GM19043 (cell line): ENCODE results near the gene ADCY5.

Experiments used
- ATAC-seq: cut with Tn5 transposase; IDR thresholded peaks from one replicate; pipeline ENCODE4 v1.9.1; 2021; ENCODE audit warnings: low read depth; ENCODE audit not compliant: unreplicated experiment

The ADCY5 gene

GRCh38 chr3:123389628-123389918 is 59.3 kb downstream of the ADCY5 start:
- no peak for ATAC-seq

DNA sequence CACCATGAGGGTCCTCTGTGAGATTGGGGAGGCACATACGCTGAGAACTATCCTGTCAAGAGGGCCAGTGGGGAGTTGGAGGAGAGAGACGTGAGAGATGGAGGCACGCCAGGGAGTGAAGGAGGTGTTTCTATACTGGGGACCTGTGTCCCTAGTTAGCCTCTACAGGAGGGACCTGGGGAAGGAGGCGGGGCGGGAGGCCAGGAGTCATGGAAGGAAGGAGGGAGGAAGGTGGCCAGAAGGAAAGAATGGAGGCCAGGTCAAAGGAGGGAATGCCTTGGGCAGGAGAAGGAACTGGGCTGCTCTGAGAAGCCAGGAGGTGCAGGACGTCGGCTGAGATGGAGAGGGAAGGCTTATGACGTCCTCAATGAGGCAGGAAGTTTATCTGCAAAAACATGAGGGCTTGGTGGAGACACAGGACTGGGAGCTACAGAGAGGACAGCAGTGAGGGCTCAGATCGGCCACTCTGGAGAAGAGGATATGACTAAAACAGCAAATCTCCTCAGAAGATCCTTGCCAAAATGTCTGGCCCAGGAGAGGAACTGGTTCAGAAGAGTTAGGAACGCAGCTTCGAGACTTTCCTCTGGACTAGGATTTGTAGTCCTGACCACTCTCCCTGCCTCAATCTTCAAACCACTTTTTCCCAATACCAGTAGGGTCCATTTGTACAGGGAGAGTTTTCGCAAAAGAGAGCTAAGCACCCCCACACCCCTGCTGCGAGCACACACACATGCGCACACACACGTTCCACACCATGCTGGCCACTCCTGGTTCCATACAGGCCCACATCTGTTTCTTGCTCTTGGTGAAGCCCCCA is 59.9 kb downstream of the ADCY5 start:
- no peak for ATAC-seq

DNA sequence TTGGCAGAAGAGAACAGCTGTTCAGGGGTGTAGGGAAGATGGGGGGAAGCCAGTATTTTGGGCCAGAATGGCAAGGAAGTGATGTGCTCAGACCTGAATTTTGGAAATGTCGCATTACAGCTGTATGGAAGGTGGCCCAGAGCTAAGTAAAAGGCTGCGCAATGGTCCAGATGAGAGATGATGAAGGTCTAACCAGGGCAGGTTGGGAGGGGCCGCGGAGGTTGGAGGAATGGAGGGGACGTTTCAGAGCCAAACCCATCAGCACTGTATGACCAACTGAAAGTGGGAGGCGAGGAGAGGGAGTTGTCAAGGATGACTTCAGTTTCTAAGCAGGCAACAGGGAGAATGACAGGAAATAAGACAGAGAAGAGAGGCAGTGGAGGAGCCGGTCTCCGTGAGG is 60.8 kb downstream of the ADCY5 start:
- no peak for ATAC-seq

GRCh38 chr3:123387532-123387931 is 61.4 kb downstream of the ADCY5 start:
- ATAC-seq = no peak

DNA sequence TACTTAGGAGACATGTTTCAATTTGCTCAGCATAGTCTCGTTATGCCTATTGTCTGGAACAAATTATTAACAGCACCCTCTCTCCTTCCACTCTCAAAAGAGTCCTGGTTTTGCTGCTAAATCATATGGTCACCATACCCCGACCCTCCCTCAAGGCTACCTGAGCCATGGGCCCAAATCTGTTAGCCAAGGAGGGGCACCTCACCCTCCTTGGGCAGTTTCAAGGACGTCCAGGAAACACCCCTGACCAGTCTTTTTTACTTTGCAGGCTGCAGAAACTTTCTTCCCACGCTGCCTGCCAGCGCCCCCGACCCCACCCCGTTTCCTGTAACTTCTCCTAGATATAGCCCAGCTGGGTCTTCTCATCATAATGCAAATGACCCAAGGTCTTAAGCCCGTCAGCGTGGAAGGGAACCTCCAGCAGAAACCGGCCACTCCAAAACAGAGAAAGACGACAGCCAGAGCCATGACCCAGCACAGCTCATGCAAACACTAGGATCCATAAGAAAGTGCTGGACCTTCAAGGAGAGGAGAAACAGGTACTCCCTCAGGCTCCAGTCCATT is 62.3 kb downstream of the ADCY5 start:
- no peak for ATAC-seq

DNA sequence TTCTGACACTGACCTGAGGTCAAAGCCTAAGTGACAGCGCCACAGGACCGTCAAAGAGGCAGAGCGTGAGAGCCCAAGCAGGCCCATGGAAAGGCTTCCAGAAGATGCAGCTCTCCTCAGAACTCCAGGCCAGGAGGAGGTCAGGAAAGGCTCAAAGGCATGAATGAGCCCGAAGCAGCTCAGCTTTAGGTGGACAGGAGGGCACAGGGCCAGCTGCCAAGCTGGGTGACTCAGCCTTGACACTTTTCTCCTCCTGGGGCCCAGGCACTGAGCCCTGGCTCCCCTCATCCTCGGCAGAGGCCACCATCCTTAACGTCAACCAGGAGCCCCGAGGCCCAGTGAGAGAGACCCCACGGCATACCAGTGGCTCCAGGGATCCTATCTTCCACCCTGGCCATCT is 62.9 kb downstream of the ADCY5 start:
- ATAC-seq = no peak

DNA sequence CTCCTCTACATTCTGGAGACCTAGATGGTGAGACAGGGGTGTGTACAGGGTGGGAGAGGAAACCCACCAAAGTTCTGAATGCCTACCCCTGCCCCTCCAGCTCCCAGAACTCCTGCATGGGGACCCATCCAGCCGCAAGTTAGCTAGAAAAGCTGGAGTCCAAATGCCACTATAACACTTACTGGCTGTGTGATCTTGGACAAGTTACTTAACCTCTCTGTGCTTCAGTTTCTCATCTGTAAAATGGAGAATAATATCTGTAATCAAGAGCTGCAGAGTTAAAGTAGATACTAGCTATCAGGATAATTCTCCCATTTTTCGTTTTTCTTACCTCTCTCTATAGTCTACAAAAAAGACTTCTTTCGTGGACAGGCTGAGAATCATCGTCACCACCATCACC is 63.4 kb downstream of the ADCY5 start:
- no peak for ATAC-seq

- no peak for ATAC-seq
These were observed 63.9 kb downstream of the ADCY5 start for GRCh38 chr3:123385001-123385401.

DNA sequence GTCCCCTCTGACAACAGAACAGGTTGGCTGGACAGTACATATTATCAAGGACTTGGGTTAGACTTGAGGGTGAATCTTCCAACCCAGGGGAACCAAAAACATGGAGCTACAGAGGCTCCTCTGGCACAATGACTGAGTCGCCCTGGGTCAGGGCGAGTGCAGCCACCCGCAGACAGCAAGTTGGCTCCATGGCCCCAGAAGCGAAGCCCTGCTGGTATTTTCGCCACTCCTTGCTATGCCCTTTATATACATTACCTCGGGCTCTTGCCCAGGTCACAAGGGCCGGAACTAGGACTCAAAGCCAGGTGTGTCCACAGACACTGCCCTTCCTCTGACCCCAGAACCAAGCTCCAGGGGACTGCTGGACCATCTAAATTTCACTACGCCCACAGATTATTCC is 64.6 kb downstream of the ADCY5 start:
- ATAC-seq = no peak

GRCh38 chr3:123383091-123384053 is 65.5 kb downstream of the ADCY5 start:
- ATAC-seq = no peak

GRCh38 chr3:123380261-123380660 is 68.6 kb downstream of the ADCY5 start:
- no peak for ATAC-seq

- no peak for ATAC-seq
These were observed 69.7 kb downstream of the ADCY5 start for GRCh38 chr3:123379041-123379830.

- ATAC-seq = no peak
These were observed 70.4 kb downstream of the ADCY5 start for GRCh38 chr3:123378409-123378915.

DNA sequence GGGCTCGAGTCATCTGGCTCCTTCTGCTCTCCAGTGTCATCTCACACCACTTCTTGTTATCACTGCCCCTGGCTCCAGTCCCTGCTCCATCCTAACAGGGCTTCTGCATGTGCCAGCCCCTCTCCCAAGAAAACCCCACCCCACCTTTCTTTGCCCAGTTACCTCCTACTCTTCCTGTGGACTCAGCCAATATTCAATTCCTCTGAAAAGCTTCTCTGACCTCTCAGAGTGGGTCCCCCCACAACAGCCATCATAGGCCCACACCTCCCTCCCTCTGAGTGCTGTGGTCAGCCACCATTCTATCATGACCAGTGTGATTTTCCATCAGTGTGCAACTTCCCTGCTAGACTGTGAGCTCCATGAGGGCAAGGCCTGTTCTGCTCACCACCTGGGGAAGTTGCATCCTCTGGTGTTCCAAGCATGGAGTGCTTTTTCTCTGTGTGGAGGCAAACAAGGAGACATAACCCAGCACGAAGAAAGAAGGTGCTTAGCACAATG is 71.6 kb downstream of the ADCY5 start:
- no peak for ATAC-seq

DNA sequence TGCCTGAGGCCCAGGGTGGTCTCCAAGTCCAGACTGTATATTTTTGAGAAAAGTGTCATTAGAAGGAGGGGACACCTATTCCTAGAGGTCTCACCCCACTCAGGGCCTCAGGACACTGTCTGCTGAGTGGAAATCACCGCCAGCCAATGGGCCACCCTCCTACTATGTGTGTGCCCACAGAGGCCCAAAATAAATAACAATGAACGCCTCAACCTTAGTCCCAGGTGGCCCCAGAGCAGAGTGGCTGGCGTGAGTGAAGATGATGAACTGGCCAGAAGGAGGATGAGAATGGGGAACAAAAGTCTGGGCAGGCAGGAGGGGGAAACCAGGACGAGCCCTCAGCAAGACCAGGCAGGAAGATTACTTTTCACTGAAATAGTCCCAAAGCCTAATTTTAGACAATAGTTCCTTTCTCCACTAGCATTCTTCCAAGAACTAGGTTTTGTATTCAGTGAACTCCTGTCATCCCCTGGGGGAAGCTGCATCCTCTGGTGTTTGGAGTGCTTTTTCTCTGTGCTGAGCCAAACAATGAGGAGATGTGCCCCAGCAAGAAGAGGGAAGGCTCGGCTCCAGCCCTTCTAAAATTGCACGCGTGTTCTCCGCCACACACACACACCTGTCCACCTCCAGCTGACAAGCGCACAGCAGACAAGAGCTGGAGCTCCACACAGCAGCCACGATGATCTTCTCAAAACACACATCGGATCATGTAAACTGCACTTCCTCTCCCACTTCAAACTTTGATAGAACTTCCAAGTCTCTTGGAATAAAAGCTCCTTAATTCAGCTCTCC is 72.2 kb downstream of the ADCY5 start:
- no peak for ATAC-seq

DNA sequence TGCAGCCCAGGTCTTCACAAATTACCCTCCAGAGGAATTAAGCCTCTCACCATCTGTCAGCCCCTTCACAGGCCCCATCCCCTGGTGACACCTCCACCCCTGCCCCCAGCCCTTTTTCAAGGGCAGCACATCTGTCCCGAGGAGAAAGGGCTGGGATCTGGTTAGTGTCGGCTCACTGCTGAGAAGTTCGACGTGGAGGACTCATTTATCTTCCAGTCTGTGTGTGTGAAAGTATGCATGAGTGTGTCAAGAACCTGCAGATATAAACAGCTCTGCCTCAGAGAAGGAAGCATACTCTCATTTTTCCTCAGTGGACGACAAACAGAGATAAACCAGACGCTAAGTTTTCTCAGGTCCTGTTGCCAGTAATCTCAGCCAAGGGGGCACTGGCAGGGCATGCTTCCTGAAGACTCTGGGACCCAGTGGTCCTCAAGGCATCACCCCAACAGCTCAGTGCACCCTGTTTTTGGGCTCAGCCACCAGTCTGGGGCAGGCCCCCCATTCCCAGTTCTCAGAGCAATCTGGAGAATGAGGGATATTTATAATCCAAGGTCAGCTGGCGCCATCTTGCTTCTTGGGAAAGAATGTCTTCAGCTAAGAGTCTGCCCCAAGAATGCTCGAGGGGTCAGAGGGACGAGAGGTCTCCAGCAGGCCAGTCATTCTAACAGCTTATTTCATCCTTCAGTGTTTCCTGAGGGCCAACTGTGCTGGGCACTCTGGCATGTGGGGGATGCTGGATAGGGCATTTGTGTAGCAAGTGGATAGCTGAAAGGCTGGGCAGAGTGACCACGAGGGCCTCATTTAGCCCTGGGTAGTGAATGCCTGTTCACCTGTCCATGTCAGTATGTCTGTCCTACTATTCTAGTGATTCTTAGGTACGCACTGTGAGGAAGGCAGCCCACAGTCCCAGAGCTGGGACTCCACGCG is 73.6 kb downstream of the ADCY5 start:
- ATAC-seq = no peak

DNA sequence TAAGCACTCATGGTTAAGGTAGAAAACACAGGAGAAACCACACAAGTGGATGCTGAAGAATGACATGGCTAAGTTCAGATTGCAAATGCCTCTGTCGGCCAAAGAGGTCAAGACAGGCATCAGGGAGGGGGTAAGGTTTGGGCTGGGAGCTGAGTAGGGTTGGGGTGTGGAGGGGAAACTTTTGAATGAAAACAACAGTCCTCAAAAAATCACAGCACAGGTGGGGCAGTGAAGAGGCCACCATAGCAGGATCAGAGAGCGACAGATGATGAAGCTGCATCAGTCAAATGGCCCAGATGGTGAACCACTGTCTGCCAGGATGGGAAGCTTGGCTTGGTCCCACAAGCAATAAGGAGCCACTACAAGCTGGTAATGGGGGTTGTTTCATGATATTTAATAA is 74.9 kb downstream of the ADCY5 start:
- ATAC-seq = no peak

DNA sequence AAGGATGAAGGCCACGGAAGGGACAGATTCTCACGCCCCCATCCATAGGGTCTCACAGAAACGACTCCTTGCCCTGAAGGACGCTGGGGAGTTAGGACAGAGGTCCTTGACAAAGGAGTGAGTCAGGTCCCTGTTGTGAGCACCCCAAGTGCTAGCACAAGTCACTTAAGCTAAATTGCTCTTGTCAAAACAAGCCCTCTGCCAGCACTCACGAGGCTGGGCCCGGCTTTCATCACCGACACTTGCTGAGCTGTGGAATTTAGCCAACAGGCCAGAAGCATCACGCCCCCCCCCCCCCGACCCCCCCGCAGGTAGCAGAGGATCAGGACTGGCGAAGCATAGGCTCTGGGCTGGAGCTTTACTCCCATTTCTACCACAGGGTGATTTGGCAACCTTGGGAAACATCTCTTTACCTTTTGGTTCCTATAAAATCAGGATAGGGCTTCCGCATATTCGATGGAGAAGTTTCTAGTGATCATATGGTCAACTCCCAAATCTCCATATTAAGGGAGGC is 75.4 kb downstream of the ADCY5 start:
- ATAC-seq = no peak
